NCI-H2081 treated with DMSO at 0.1 percent for 48 hours (cell line): ENCODE results near the gene IQCH.
"Not testable (repeated sequence)": the region's sequence is repeated elsewhere in the genome, so short reads cannot be mapped to it uniquely, and the experiment has no call there.

ENCODE experiments used
- DNase-seq: peaks from one replicate; lab custom pipeline; 2025; lab: John Stamatoyannopoulos, UW

The IQCH gene

DNA sequence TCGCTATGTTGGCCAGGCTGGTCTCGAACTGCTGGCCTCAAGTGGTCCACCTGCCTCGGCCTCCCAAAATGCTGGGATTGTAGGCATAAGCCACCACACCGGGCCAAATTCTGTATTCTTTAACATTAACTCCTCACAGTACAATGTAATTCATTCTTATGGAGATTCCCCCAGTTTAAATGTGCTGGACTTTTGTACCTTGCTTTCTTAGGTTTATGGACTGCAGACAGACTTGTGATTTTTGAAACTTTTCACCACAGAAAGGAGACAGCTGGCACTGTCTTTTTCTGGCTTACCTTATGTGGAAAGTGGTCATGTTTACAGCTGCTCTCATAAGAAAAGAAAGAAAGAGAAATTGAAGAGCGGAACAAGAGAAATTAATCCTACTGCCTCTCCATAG lies 103.8 kb downstream of the IQCH start:
- DNase-seq = no peak

DNA sequence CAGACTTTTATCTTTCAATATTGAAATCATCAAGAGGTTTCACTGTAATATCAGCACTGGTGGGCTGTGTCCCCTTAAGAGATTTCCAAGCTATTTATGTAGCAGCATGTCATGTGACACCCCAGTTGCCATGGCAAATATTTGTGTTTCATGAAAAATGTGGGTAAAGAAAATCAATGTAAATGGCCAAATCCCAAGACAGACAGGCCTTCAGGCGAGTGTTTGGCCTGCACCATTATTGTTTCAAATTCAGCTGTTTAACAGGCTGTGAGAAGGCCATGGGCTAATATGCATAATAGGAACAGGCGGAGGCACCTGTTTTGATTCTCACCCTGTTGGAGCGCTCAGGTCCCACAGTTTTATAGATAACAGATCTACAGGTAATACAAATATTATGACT lies 104.2 kb downstream of the IQCH start:
- no peak for DNase-seq

DNA sequence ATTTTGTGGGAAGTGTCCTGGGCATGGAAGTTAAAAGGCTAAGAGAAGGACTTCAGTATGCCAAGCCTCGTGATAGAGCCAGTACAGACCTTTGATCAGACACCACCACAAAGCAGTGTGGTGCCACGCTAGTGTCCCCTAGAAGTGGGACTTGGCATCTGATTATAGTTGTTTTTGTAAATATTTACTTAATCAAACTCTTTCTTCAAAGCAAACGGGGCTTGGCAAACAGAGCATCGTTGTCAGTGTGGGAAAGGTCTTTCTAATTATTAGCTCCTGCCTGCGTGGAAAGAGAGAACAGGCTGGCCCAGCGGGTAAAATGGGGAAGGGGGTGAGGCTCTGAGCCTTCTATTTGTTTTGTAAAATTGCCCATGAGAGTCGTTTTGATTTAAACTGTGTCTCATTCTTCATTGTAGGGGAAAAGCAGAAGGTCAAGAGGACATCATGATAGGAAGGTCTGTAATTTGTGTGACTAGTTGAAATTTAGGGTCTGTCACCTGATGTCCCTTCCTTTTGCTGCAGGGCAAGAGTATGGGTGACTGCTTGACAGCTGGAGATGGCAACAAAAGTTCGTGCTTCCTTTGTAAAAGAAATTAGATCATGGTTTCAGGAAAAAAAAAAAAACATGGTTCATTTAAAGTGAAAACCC lies 105.0 kb downstream of the IQCH start:
- no peak for DNase-seq

DNA sequence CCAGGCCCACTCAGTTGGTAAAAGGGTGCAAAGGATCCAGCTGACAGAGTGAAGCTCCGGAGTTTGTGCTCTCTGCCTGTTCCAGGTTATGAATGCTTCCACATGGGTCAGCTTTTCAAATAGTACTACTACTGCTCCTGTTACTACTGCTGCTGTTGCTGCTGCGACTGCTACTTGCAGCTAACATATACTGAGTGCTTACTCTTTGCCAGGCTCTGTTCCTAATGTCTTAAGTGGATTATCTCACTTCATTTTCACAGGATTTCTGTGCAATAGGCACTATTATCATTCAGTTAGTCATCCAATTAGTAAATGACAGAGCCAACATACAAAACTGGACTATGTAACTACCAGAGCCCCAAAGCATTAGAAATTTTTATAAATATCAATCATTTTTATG lies 106.5 kb downstream of the IQCH start:
- no peak for DNase-seq

DNA sequence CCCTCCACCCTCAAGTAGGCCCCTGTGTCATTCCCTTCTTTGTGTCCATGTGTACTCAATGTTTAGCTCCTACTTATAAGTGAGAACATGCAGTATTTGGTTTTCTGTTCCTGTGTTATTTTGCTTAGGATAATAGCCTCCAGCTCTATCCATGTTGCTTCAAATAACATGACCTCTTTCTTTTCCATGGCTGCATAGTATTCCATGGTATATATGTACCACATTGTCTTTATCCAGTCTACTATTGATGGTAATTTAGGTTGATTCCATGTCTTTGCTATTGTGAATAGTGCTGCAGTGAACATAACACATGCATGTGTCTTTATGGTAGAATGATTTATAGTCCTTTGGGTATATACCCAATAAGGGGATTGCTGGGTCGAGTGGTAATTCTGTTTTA lies 109.1 kb downstream of the IQCH start:
- not testable (repeated sequence) for DNase-seq

DNA sequence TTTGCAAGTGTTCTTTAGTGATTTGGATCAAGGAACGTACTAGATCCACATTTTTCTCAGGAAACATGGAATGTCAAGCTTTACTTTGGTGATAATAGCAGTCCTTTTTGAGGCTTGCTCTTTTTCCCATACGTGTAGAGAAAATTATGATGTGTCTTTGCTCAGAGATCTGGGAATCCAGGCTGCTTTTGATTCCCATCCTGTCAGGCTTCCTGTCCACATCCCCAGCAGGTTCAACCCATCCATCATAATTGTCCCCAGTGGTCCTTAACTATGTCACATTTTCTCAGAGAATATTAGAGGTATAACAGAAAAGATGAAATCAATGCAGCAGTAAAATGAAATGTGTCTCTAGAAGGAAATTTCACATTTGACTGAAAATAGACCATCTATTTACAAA lies 111.4 kb downstream of the IQCH start:
- no peak for DNase-seq

DNA sequence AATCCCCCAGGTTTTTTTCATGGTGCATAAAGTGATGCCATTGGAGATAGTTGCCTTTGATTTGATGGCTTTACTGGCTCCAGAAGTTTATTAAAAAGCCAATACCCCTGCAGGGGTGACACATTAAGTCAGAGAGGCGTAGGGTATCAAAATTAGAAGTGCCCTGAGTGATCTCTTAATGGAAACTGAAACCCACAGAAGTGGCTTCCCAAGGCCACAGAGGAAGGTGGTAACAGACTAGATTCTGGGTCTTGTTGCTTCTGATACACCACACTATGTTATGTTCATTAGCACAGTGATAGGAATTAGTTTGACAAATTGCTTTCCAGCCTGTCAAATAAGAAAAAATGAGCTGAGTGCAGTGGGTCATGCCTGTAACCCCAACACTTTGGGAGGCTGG lies 112.3 kb downstream of the IQCH start:
- no peak for DNase-seq

DNA sequence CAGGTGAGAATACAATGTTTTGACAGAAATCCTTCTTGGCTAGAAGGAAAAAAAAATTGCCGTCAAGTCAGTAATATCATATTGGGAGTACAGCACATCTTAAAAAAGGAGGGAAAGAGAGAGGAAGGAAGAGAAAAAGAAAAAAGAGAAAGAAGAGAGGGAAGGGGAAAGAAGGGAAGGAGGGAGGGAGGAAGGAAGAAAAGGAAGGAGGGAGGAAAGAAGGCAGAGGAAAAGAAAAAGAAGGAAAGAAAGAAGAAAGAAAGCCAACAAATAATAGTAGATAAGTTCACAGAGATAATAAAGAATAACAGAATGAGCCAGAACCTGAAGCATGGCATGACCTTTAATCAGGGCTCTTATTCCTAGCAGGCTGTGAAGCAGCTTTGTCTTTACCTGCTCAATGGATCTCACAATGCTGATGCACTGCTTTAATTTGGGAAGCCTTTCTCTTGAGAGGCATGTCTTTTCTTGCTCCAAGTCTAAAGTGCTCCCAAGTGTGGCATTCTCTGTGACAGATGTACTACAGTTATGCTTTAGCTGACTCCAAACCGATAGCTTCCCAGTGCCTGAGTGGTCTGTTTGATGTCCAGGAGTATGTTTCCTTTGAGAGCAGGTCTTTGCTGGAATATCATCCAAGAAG lies 114.9 kb downstream of the IQCH start:
- no peak for DNase-seq

DNA sequence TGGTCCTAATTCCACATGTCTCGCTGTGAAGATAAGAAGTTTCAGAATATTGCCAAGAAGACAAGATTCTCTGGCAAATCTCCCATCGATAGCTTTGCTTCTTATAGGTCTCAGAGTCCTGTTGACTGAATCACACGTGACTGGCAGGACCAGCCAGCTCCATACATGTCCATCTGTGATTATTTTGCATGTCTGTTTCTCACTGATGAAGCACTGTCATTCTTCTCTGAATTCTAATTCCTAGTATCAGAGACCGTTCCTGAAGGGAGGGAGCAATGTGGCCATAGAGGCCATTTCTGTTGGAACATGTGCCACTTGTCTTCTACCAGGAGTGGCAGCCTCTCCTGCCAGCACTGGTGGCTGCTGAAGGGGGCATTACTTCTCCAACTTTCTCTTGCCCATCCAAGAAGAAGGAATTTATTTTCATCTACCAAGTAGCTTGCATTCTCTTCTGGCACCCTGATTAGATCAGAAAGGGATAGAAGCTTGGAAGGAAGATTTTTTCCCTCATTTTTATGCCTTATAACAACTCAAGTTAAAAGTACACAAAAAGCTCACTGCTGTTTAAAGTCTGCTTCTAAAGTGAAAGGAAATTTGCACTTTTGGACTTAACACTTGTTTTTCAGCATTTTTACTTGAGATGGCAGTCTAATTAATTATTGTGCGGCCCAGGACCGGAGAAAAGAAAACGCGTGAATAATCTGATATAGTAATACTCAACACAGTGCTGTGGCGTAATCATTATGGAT lies 115.8 kb downstream of the IQCH start:
- no peak for DNase-seq

DNA sequence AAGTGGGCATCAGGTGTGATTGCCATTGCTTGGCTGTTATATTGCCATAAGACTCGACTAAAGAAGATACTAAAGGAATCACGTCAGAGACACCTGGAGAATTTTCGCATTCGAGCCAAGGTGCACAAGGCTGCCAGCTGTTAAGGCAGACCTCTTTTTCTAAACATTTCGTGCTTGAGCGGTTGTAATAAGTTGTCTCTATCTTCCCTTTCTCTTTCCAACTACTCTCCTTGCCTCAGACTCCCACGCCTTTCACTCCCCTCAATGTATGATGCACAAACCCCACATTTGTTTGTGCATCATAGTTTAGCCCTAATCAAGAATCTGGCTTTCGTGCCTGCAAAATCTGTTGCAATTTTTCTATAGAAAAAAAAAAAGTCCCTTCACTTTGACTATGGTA lies 118.0 kb downstream of the IQCH start:
- DNase-seq = no peak

DNA sequence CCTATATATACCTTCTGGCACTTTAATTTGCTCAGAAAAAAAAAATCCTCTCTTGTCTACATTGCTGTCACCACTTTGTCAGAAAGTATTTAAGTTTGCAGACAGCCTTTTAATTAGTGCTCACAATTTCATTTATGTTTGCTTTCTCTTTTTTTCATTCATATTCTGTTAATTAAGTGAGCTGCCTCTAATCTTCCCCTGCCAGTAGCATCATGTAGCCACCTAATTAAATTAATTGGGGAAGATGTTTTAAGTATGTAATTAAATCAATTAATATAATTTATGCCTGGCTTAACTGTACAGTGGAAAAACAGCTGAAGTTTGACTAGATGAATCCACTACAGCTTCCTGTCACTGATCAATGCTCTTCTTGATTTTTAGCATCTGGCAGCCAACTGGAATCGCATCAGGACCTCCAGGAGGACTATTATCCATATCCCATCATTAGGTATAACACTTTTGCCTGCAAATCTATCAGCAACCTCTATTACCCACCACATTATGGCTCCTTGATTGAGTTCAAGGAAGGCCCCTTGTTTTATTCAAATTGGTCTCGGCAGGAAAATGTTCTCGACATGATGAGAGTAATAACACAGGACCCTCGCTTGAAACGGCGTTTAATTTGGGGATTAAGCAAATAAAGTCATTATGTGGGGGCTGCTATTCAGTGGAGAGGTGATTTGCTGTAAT lies 118.5 kb downstream of the IQCH start:
- no peak for DNase-seq

DNA sequence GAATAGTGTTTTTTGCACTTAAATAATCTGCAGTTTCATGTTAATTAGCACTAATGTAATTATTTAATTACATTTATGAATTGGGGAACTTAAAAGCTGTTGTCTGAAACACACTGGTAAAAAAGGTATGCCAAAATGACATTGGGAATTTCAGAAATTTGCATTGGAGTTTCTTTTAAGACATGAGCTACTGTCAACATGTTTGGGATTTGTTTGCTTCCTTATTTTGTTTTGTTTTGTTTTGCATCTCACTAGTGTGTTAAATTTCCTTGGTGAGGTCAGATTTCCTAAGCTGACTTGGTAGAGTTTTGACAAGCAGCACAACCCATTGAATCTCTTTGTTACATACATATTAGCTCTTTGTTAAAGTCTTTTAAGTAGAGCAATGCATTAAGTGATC lies 119.4 kb downstream of the IQCH start:
- DNase-seq = no peak

DNA sequence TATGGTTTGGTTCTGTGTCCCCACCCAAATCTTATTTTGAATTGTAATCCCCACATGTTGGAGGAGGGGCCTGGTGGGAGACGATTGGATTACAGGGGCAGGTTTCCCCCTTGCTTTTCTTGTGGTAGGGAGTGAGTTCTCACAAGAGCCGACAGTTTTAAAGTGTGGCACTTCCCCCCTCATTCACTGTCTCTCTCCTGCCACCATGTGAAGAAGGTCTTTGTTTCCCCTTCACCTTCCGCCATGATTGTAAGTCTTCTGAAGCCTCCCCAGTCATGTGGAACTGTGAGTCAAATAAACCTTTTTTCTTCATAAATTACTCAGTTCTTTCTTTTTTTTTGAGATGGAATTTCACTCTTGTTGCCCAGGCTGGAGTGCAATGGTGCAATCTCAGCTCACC lies 124.9 kb downstream of the IQCH start:
- no peak for DNase-seq

DNA sequence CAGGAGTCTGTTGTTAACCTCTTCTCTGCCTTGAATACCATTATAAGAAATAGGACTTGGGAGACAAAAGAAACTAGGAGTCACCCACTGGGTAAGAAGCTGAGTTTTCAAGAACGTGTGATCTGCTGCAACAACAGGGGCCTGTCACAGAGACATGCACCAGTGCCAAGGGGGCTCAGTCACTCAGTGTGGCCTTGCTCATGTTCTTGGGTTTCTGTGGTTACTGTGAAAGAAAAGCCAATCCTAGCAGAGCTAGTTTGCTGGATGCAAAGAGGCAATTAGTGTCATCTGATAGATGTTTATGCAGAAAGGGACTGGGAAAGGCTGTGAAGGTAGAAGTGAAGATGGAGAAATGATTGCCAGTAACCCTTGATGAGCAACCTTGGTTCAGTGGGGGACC lies 126.3 kb downstream of the IQCH start:
- no peak for DNase-seq

DNA sequence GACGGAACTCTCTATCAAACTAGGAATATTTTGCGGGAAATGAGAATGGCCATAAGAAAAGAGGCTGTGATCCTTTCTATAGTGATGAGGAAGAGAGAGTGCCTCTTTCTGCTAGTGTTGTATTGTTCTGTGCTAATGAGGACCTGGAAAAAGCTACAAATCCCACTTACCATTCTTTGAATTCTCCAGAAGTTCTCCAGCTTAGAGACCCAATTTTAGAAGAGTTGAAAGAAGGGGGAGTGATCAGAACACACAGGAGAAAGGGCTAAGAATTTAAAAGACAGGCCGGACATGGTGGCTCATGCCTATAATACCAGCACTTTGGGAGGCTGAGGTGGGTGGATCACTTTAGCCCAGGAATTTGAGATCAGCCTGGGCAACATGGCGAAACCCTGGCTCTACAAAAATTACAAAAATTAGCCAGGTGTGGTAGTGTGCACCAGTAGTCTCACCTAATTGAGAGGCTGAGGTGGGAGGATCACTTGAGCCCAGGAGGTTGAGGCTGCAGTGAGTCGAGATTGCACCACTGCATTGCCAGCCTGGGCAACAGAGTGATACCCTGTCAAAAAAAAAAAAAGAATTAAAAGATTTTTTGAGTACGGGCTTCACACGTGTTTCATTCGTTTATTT lies 126.9 kb downstream of the IQCH start:
- no peak for DNase-seq

DNA sequence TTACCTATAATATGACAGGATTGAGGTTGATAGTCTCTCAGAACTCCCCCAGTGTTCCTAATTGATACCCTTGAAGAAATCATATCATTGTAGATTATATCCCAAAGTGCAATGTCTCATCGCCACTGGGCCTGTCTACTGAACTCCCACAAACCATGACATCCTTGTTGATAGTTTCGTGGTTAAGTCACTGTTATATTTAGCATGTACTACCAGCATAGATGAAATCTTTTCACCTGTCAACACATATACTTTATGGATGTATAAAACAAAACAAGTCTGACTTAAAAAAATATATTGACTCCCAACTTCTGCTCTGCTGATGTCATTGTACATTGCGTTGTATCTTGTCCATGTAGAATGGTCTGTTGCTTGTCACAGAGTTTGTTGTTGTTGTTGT lies 128.1 kb downstream of the IQCH start:
- no peak for DNase-seq

DNA sequence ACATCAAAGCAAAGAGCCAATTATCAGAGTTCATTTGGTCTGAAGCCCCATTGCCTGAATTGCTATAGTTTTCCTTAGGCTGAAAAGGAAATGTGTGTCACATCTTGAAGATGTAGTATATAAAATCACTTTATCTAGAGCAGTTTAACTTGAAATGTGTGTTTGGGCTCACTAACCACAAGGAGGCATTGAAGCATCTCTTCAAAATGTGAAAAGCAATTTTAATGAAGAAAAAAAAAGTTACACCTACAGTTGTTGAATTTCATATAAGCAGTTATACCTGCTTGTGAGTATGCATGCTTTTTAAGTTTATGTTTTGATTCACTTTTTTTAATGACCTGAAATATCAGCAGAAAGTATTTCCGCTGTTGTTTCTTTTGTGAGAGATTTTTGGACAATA lies 129.3 kb downstream of the IQCH start:
- no peak for DNase-seq

DNA sequence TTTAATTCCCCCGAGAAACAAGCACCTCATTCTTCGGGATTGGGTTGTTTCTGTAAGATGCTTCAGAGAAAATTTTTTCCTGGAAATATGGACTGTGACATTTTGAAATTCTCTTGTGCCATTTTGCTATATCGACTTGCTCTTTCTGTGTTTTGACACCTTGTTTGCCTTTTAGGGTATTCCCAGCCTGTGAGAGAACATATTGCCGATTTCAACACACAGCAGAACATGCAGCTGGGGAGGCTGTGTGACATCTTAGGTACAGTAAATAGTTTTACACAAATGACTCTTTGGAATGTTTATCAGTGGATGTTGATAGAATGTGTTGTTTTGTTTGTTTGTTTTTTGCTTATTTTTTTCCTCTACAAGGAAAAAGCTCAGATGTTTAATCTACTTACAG lies 130.2 kb downstream of the IQCH start:
- no peak for DNase-seq

DNA sequence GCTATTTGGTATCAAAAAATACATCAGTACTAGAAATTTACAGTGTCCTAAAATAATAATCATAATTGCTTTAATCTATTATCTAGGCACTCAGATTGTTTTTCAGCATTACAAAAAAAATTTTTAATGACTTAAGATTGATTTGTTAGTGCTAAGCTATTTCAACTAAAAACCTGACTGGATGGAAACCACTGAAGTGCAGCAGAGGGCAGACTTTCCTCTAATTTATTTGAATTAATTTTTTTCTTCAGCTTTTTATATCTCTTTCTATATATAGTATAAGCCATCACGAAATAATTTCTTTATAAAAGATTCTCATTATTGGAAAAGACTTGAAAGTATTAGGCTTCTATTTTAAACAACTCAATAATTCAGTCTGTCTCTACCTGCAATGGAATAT lies 131.4 kb downstream of the IQCH start:
- no peak for DNase-seq

DNA sequence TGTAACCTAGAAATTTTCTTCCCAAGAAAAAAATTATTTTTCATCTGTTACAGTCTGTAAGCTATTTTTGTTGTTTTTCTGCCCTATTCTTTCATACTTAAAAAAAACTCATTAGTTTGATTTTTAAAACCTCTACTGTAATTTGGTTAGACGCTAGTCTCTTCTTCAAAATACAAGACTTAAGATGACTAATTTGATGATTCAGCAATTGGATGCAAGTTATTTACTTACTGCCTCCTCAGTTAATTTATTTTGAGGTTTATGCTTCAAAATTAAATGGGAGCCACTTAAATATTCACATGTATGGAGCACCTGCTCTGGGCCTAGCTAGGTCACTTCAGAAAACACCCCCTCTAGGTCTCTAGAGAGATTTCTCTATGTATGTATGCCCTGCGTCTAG lies 132.4 kb downstream of the IQCH start:
- DNase-seq = no peak

DNA sequence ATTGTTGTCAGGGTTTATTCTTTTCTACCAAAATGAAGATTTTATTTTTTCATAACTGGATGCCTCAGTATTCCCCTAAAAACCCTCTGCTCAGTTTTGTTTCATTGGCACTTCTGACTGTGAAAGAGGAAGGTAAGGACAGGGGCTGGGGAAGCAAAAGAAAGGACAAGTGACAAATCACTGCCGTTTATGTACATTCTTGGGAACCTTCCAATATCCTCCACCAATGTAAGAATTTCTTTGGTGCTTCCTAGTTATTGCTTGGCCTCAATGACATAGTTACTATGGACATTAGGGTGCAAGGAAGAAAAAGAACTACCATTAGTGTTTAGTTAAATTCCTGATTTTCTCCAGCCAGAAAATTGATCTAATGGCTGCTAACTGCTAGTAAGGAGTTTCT lies 135.4 kb downstream of the IQCH start:
- no peak for DNase-seq

DNA sequence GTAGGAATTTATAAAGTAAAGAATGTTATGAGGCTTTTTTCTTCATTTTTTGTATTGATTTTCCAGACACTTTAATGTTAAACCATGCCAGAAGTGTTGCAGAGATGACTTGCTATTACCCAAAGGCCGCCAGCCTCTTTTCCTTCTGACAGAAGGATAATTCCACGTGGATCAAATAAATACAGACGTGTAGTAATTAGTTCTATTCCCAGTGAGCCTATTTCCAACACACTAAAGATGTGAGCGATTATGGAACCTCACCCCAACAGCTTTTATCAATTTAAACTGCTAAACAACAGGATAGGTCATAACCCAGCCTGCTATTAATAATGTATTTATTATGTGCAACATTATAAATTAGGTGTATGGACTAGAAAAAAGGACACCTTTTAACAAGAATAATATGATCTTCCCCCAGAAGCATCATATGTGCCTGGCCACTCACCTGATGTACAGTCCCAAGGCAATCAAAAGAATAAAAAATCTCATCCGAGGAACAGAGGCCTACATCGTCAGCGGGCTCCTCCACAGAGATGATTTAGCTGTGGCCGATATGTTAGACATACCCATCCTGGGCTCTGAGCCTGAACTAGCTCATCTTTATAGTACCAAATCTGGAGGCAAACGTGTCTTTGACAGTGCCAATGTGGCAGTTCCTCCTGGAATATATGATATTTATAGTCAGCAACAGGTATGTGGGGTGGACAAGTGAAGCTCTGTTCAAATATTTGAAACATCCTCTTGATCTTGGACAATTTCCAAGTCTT lies 140.5 kb downstream of the IQCH start:
- DNase-seq = no peak
